GM18508 (cell line): ENCODE measurements around the gene MPV17.
"Not testable (repeated sequence)": the region's sequence is repeated elsewhere in the genome, so short reads cannot be mapped to it uniquely, and the experiment has no call there.

Experiments used
- ATAC-seq: cut with Tn5 transposase; IDR thresholded peaks from one replicate; pipeline ENCODE4 v1.9.1; 2021; ENCODE audit warnings: moderate number of reproducible peaks; ENCODE audit not compliant: insufficient read depth, unreplicated experiment

The MPV17 gene

GRCh38 chr2:27323596-27324285 lies 844 bp upstream of the MPV17 start:
- ATAC-seq, result no peak

- no peak for ATAC-seq
Measured at GRCh38 chr2:27322301-27322765, 564 bp downstream of the MPV17 start.

- no peak for ATAC-seq
Measured at GRCh38 chr2:27320958-27321543, 1.8 kb downstream of the MPV17 start.

GRCh38 chr2:27319839-27320238 lies 3.1 kb downstream of the MPV17 start:
- not testable (repeated sequence) for ATAC-seq

GRCh38 chr2:27316655-27317412 lies 6.1 kb downstream of the MPV17 start:
- ATAC-seq, result no peak

- no peak for ATAC-seq
Measured at GRCh38 chr2:27315122-27315521, 7.8 kb downstream of the MPV17 start.

GRCh38 chr2:27314709-27315108 lies 8.2 kb downstream of the MPV17 start:
- ATAC-seq, result no peak

- no peak for ATAC-seq
Measured at GRCh38 chr2:27313882-27314645, 8.8 kb downstream of the MPV17 start.

- ATAC-seq, result no peak
Measured at GRCh38 chr2:27312152-27312551, 10.7 kb downstream of the MPV17 start.

GRCh38 chr2:27309651-27310050 lies 13.2 kb downstream of the MPV17 start:
- ATAC-seq, result no peak

- no peak for ATAC-seq
Measured at GRCh38 chr2:27308359-27308881, 14.5 kb downstream of the MPV17 start, which contains the start of gene UCN. TSS of gene UCN (minus strand) at chr2:27308445. CDS start at chr2:27307895, 550 bp downstream.

GRCh38 chr2:27307545-27308358 lies 15.1 kb downstream of the MPV17 start:
- ATAC-seq, result no peak

GRCh38 chr2:27307287-27307544 lies 15.7 kb downstream of the MPV17 start:
- no peak for ATAC-seq

GRCh38 chr2:27306573-27307286 lies 16.2 kb downstream of the MPV17 start:
- no peak for ATAC-seq

GRCh38 chr2:27306136-27306535 lies 16.8 kb downstream of the MPV17 start:
- no peak for ATAC-seq

- no peak for ATAC-seq
Measured at GRCh38 chr2:27305516-27305915, 17.4 kb downstream of the MPV17 start.

GRCh38 chr2:27304488-27305240 lies 18.2 kb downstream of the MPV17 start:
- no peak for ATAC-seq
